GM21737 (cell line): ENCODE measurements around the gene CALHM5.

Source experiments
- ATAC-seq: cut with Tn5 transposase; IDR thresholded peaks from one replicate; pipeline ENCODE4 v1.9.1; 2021; ENCODE audit warnings: mild to moderate bottlenecking, moderate library complexity; ENCODE audit not compliant: unreplicated experiment

CALHM5 gene

DNA sequence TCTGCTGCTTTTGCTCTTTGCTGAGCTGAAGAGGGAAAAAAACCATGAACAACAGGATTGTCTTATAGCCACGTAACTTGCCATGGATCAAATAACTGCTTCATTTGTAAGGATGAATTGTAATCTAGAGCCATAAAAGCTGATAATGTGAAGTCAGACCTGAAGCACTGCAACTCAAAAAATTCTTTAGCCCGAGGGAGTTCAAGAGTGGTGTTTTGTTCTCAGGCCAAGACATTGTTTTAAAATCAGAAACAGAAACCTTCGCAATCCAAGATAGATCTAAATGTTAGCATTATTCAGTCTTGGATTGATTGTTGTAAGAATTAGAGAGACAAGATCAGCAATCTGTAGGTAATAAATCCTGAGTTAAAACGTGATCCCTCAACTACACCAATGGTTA, 34.2 kb downstream of the CALHM5 start, which contains the start of gene TRAPPC3L:
TRAPPC3L (minus strand) TSS at position 34 of the 400 bp plus-strand sequence. CDS start 170 bp downstream, outside the sequence.
- no peak for ATAC-seq

DNA sequence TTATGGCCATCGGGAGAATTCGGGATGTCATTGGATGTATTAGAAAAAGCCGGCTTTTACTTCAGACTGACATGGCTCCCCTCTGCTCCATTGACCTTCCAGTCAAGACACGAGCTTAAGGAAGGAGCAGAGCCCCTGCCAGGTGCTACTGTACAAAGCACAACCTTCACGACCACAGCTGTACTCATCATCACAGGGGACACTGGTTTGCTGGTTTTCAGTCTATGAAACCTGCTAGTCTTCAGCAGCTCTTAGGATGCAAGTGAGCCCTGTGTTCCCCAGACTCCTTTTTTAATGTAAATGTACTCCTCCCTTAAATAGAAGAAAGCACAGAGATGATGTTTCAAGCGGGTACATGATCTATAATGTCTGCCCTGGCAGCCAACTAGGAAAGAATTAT, 35.9 kb downstream of the CALHM5 start:
- ATAC-seq, result no peak

DNA sequence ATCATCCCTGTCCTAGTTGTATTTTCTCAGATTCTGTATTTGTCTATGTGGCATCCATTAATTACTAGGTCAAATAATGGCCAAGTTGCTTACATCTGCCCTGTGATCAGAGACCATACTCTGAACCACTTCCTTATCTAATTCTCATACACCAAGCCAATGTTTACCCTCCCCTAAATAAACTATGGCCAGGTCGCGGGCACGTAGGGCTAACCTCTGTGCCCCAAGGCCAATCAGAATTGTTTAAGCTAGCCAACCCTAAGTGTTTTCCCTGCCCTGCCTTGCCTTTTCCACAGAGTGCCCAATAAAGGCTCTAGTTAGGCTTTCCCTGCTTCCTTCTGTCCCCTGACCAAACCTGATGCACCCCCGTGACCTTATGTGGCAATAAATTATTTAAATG, 39.4 kb downstream of the CALHM5 start:
- ATAC-seq, result no peak

DNA sequence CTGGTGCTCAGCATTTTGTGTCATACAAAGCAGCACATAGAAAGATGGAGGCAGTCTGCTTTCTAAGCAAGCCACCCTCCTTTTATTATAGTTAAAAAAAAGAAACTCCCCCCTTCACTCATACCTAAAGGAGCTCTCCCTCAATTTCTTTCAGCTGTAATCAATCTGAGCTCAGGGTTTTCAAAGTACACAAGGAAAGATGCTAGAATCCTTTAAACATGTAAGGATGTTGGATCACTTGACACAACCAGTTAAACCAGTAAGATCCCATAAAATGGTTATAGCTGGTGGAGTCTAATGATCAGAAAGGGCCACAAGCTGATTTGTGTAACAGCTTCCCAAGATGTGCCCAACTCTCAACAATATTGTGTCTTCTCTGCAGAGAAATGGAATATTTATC, 42.0 kb downstream of the CALHM5 start, which contains the start of gene CALHM4:
CALHM4 (plus strand) TSS at position 301 of the 400 bp plus-strand sequence; CDS start at position 344, 43 bp downstream.
- no peak for ATAC-seq

DNA sequence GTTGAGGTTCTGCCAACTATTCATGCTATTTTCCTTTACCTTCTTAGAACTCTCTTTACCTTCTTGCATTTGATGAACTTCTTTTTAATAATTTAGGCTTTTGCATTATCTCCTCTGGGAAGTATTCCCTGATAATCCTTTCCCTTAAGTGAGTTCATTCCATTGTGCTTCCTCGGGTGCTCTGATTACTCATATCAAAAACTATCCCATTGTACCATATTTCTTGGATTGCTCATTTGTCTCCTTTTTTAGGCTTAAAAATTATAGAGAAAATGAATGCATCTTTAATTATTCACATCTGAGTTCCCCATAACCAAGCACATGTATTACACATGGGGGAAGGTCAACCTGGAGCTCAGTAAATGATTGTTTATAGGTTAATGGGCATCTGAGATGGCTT, 44.6 kb downstream of the CALHM5 start:
- ATAC-seq, result no peak

DNA sequence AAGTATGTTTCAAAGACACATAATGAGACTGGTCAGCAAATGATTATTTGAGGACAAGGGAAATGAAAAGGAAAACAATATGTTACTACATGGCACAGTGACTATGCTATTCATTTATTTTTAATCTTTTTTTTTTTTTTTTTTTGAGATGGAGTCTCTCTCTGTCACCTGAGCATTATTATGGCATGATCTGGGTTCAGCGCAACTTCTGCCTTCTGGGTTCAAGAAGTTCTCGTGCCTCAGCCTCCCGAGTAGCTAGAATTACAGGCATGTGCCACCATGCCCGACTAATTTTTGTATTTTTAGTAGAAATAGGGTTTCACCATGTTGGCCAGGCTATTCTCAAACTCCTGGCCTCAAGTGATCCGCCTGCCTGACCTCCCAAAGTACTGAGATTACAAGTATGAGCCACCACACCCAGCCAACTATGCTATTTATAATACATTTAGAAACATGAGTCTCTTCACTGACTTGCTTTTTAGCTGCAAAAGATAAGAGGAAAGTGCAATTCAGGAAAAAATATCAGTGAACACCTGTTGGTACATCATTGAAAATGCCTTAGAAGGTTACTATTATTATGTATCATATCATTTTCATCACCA, 45.5 kb downstream of the CALHM5 start:
- no peak for ATAC-seq

DNA sequence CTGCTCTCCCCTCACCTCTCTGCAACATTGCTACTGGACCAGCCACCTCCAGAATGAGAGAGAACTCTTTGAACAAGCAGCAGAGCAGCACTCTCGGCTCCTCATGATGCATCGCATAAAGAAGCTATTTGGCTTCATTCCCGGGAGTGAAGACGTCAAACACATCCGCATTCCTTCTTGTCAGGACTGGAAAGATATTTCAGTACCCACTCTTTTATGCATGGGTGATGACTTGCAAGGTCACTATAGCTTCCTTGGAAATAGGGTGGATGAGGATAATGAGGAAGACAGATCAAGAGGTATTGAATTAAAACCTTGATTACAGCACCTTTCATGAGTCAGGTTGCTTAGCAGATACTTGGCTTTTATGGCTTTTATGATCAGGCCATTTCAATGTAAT, 46.5 kb downstream of the CALHM5 start:
- ATAC-seq, result no peak

DNA sequence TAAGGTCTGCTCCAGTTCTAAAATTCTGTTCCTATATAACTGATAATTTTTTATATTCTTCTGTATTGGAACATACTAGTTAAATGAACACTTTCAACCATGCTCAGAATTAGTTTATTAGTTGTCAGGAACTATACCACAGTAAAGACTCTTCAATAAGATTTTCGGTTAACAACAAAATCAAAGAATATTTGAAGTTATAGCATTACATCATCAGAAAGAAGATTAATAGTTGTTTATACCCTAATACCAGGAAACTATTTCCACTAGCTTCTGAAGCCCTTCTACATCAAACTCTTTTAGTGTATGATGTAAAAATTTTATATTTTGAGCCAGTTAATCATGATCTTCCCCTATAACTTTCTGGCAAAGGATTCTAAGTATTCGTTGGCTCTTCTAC, 48.7 kb downstream of the CALHM5 start:
- ATAC-seq, result no peak

DNA sequence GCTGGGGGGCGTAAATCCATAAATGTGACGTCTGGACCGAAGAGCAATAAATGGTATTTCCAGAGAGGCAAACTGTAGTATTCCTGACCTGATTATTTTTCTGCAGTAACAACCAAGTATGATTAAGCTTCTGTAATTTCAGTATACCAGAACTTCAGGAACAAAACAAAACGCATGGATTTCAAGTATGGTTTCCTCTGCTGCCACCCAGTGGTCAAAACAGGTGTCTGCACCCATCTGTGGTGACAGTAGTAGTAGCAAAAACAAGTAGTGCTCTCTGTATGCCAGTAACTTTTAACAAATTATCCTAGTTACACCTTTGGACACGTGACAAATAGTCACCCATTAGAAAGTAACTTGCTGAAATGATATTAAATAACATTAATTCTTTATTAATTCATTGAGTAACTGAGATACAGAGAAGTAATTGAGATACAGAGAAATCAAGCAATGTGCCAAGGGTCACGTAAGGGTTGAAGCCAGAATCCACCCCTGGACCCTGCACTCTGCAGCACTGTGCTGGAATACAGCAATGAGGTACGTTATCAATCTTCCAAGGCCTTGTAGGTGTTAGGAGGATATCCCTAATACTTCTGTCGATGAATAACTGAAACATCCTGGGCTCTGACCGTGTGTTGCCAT, 50.1 kb downstream of the CALHM5 start:
- peak; percentile 61 for ATAC-seq

DNA sequence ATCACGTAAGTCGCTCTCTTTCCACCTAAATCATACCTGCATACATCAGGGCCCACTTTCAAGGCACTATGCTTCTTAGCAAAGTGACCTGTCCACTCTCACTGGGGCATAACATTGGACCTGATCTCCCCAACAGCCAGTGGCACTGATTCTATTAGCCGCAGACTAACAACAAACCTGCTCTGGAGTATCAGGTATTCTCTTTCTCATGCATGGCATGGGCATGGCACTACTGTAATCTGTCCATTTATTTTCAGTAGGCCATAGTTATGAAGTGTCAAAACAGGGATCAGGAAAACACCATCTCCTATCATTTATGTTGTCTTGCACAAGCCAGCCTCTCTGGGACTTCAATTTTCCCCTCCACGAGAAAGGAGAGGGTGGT, 50.6 kb downstream of the CALHM5 start:
- no peak for ATAC-seq

DNA sequence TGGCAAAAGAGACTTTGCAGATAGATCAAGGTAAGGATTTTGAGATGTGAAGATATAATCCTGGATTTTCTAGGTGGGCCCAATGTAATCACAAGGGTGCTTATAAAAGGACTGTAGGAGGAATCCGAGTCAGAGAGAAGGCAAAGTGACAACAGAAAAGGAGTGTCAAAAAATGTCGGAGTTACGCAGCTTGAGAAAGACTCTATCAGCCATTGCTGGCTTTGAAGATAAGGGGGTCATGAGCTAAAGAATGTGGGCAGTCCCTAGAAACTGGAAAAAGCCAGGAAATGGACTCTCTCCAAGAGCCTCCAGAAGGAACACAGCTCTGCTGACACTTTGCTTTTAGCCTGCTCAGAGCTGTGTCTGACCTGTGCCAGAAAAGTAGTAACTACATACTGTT, 51.2 kb downstream of the CALHM5 start:
- ATAC-seq, result no peak

DNA sequence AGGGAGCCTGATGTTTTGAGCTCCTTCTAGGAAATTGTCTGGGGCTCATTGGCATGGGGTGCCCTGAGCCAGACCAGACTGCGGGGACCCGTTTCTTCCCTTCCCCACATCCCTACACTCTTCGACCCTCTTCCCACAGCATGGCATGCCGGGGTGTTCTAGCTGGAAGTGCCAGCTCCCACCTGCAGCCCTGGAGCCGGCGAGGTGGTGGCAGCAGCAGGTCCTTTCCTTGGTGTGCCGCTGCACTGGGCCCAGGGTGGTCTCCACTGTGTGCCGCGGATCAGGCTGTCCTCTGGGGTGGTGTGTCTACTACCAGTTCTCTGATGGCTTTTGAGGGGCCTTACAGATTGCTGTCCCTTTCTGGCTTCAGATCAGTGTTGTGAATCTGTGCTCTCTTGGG, 52.4 kb downstream of the CALHM5 start:
- ATAC-seq, result no peak

DNA sequence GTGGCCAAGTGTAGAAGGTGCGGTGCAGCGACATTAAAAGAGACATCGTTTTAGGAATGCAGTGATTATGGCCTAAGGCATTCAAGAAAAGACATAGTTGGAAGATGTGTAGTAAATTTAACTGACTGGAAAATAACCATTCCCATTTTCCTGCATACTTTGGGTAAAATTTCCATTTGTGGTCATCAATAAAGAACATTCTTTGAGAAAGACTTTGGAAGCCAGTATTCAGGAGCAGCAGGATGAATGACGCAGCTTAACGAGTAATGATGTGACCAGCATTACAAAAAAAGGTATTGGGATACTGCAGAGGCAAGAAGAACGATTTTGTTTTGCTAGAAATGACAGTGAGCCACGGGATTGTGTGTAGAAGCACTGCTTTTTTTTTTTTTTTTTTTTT, 52.9 kb downstream of the CALHM5 start:
- no peak for ATAC-seq

DNA sequence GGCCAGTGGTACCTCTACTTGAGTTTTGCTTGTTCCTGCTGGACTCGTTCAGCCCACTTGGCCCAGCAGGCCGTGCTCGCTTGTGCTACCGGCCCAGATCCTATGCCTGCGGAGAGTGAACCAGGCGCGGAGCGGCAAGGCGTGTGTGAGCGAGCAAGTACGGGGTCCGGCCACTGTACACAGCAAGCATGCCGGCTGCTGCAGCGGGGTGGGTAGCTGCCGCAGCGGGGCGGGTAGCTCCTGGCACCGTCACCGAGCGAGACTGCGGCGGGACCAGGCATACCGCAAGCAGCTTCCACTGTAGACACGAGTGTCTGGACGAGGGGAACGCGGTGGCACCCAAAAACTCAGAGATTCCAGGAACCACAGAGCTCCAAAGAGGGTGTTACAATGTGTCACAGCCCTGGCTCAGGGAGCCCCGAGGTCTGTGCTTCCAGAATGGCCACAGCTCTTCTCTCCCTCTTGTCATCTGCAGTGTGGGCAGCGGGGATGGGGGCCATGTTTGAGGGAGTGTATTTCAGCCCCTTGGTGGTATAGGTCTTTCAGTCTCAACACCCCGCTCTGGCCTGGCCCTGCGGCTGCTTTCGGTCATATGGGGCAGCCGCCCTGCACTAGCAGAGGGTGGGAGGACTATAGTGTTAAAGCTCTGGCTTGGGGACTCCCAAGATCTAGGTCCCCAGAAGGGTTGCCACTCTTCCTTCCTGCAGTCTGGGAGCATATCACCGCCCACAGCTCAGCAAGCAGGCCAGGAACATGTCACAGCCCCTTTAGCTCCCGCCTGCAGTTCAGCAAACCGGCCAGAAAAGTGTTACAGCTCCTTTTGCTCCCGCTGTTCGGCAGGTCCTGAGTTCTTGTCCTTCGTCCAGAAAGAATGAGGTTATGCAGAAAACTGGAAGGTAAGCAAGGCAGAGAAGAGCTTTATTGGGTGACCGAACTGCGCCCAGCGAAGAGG, 53.8 kb downstream of the CALHM5 start:
- no peak for ATAC-seq

DNA sequence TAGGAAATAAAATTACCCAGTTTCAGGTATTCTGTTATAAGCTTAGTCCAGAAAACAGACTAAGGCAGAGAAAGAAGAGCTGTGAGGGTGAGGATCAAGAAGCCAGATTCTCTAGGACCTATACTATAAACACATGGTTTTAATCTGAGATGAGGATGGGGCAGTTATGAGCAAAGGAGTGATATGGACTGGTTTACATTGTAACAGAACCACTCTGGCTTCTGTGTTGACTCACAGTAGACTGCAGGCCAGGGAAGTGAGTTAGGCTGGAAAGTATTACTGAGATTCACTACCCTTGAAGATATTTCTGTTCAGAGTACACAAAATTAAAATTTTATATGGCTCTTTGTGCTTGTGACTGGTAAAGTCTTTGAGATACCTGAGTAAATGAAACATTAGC, 56.7 kb downstream of the CALHM5 start:
- no peak for ATAC-seq

DNA sequence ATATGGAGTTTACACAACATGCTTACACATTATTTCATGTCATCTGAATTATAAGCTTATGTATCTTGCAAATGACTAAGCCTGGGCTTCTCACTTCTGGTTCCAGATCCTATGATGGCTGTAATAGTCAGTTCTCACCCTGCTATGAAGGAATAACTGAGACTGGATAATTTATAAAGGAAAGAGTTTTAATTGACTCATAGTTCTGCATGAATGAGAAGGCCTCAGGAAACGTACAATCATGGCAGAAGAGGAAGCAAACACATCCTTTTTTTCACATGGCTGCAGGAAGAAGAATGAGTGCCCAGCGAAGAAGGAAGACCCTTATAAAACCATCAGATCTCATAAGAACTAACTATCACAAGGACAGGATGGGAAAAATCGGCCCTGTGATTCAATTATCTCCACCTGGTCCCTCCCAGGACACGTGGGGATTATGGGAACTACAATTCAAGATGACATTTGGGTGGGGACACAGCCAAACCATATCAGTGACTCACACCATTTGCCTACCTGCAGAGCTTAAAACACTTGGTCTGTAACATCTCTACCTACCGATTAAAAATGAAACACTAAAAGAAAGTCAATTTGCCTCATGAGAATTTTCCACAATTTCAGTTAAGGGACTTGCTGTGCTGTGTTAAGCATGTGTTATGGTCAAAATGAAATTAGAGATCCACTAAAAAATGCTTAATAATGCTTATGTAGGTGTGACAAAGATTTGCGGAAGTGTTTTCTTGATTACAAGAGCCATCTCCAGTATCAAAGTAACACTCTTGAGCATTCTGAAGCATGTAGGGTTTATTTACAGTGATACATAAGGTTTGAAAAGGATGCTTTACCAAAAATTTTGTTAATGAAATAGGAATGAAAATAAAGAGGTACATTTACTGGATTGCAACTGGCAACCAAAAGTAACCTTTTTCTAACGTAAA, 57.6 kb downstream of the CALHM5 start:
- ATAC-seq, result no peak

DNA sequence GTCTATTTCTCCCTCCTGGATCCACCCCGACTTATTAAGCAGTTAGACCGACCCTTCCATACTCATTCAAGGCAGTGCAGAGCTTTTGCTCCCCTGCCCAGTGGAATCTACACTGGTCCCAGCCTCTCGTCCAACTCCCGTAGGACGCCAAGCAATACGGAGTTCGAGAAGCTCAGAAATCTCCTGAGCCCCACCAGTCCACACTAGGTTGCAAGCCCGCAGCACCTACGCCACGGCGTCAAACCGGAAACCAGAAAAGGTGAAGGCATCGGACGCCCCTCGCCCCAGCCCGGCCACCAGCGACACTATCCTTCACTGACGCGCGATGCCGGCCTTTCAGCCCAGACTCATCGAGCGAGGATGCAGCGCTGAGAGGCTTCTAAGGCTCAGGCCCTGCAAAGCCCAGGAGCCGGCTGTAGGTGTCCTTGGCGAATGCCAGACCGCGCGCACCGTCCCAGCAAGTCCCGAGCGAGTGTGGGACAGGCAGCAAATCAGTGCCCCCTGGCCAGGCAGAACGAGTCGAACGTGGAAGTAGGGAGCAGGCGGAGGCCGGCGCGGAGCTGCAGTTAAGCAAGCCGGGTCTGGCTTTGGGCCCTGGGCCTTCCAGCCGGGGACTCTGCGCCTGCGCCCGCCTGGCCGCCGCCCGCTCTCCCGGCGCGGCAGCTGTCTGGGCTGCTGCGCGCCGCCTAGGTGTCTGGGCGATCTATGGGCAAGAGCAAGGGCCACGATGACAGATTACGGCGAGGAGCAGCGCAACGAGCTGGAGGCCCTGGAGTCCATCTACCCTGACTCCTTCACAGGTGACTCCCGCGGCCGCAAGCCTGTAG, 59.6 kb downstream of the CALHM5 start, which contains the start of gene RWDD1:
RWDD1 (plus strand) TSS at position 649 of the 827 bp plus-strand sequence; CDS start at position 728, 79 bp downstream.
- ATAC-seq, result peak; percentile 96

DNA sequence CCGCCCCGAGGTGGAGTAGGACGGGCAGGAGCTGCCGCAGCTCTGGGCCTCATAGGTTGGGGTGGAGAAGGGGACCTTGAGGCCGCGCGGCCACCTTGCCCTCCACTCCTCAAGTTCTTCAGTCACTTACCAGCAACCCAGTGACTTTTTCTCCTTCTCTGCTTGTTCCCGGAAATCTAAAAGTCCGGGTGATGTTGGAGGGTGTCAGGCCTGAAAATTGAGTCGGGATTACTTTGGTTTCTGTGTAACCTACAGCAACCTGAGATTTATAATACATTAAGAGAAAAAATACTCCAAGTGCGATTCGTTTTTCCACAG, 60.2 kb downstream of the CALHM5 start:
- no peak for ATAC-seq

DNA sequence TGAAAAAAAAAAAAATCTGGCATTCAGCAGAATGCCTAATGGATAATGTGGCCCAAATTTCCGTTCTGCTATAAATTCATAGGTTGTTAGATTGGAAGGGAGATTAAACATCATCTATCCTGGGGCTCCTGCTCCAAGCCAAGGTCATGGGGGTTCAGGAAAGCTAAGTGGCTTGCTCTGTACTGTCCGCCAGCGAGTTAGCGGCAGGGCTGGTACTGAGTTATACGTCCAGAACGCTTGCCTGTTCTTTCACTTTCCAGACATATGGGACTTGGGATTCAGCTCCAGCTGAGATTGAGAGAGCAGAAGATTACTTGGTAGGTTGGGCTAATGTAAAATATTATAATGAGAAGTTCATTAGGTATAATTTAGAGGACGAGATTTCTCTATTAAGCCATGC, 60.7 kb downstream of the CALHM5 start:
- ATAC-seq, result no peak
